NT2/D1 (cell line): ENCODE results near the gene DRG2.

Experiments
- SUZ12 ChIP-seq: IDR thresholded peaks from 2 replicates; pipeline ENCODE4 v1.6.1; 2011; ENCODE audit not compliant: insufficient read length, insufficient read depth; ENCODE audit errors: extremely low read depth
- YY1 ChIP-seq: IDR thresholded peaks from 2 replicates; pipeline ENCODE4 v1.6.1; 2011; ENCODE audit not compliant: insufficient read length, insufficient read depth
- ZNF274 ChIP-seq: IDR thresholded peaks from 2 replicates; pipeline ENCODE4 v1.6.1; 2011; ENCODE audit warnings: mild to moderate bottlenecking, low read depth, low read length

GRCh38 chr17:18066866-18067265 lies 20.9 kb upstream of the DRG2 start:
- no peak for TF ChIP-seq YY1
- TF ChIP-seq ZNF274, result no peak
- TF ChIP-seq SUZ12, result no peak
